GM06990 (cell line): ENCODE measurements around the gene ERC2.

Experiments
- DNase-seq: peaks from one replicate; pipeline ENCODE4 v3.0.0-alpha.2; 2011; ENCODE audit not compliant: insufficient read length; ENCODE audit errors: extremely low read depth
- H3K27me3 ChIP-seq: replicated peaks from 2 replicates; pipeline ENCODE4 v1.6.0; 2011; ENCODE audit warnings: low read length; ENCODE audit not compliant: control insufficient read depth, insufficient read depth
- H3K36me3 ChIP-seq: 2 replicates; pipeline ENCODE4 v1.5.1; 2011; ENCODE audit warnings: low read length; ENCODE audit not compliant: control insufficient read depth, insufficient read depth
- H3K4me3 ChIP-seq: replicated peaks from 2 replicates; pipeline ENCODE4 v1.5.1; 2011; ENCODE audit warnings: low read depth, mild to moderate bottlenecking, control low read depth, low read length
- CTCF ChIP-seq: IDR thresholded peaks from 2 replicates; pipeline ENCODE4 v1.5.1; 2011; ENCODE audit warnings: low read length, control low read depth, mild to moderate bottlenecking, inconsistent platforms; ENCODE audit not compliant: insufficient read depth, poor library complexity, severe bottlenecking

The ERC2 gene

GRCh38 chr3:56365905-56366640 is 102.2 kb downstream of the ERC2 start:
- TF ChIP-seq CTCF, result no peak
- H3K36me3 ChIP-seq, result no peaks in the 10 kb centered on the region
- DNase-seq, result no peak
- H3K27me3 ChIP-seq, result no peaks in the 10 kb centered on the region
- H3K4me3 ChIP-seq, result no peak overlapping the region

- no peaks in the 10 kb centered on the region for H3K36me3 ChIP-seq
- no peak overlapping the region for H3K4me3 ChIP-seq
- no peak for DNase-seq
- H3K27me3 ChIP-seq, result no peaks in the 10 kb centered on the region; the same call in 1 of the 2 replicates
- no peak for TF ChIP-seq CTCF
Observed at GRCh38 chr3:56364665-56365064, 103.6 kb downstream of the ERC2 start.

- no peak for TF ChIP-seq CTCF
- Histone ChIP-seq H3K4me3 (no peak overlapping the region), H3K36me3 (no peaks in the 10 kb centered on the region), H3K27me3 (no peaks in the 10 kb centered on the region; the same call in 1 of the 2 replicates)
- DNase-seq, result no peak
Observed at GRCh38 chr3:56363720-56364119, 104.5 kb downstream of the ERC2 start.

- TF ChIP-seq CTCF, result no peak
- no peaks in the 10 kb centered on the region for H3K36me3 ChIP-seq
- DNase-seq, result no peak
- H3K4me3 ChIP-seq, result no peak overlapping the region
- H3K27me3 ChIP-seq, result no peaks in the 10 kb centered on the region; the same call in 1 of the 2 replicates
Observed at GRCh38 chr3:56361731-56362130, 106.5 kb downstream of the ERC2 start.

GRCh38 chr3:56357266-56357665 is 111.0 kb downstream of the ERC2 start:
- H3K4me3 ChIP-seq, result no peak overlapping the region
- DNase-seq, result no peak
- no peaks in the 10 kb centered on the region for H3K36me3 ChIP-seq
- H3K27me3 ChIP-seq, result no peaks in the 10 kb centered on the region; the same call in 1 of the 2 replicates
- TF ChIP-seq CTCF, result no peak
